GM19467 (cell line): ENCODE results near the gene VPS35.

Source experiments
- ATAC-seq: cut with Tn5 transposase; IDR thresholded peaks from one replicate; pipeline ENCODE4 v1.9.1; 2021; ENCODE audit warnings: mild to moderate bottlenecking, moderate library complexity; ENCODE audit not compliant: unreplicated experiment

VPS35 gene

GRCh38 chr16:46688654-46689364 lies at the start of gene VPS35:
VPS35 (minus strand) TSS chr16:46689178; CDS start chr16:46689133, 45 bp downstream.
- peak; percentile 79 for ATAC-seq

GRCh38 chr16:46737621-46738214 lies 48.7 kb upstream of the VPS35 start:
- no peak for ATAC-seq

GRCh38 chr16:46736695-46737094 lies 47.7 kb upstream of the VPS35 start:
- ATAC-seq, result no peak

GRCh38 chr16:46733319-46733830 lies 44.4 kb upstream of the VPS35 start:
- no peak for ATAC-seq

GRCh38 chr16:46732561-46732960 lies 43.6 kb upstream of the VPS35 start:
- no peak for ATAC-seq

- no peak for ATAC-seq
These were observed 42.9 kb upstream of the VPS35 start for GRCh38 chr16:46731691-46732555.

GRCh38 chr16:46730801-46731690 lies 42.1 kb upstream of the VPS35 start:
- no peak for ATAC-seq

GRCh38 chr16:46730126-46730525 lies 41.1 kb upstream of the VPS35 start:
- ATAC-seq, result no peak

- ATAC-seq, result no peak
These were observed 40.5 kb upstream of the VPS35 start for GRCh38 chr16:46729326-46729995.

- ATAC-seq, result no peak
These were observed 39.8 kb upstream of the VPS35 start for GRCh38 chr16:46728806-46729205.

GRCh38 chr16:46727630-46728029 lies 38.7 kb upstream of the VPS35 start:
- ATAC-seq, result no peak

GRCh38 chr16:46727184-46727583 lies 38.2 kb upstream of the VPS35 start:
- ATAC-seq, result no peak

- no peak for ATAC-seq
These were observed 32.9 kb upstream of the VPS35 start for GRCh38 chr16:46721885-46722284.

GRCh38 chr16:46720619-46721018 lies 31.6 kb upstream of the VPS35 start:
- ATAC-seq, result no peak

- no peak for ATAC-seq
These were observed 30.6 kb upstream of the VPS35 start for GRCh38 chr16:46719528-46719927.

- ATAC-seq, result no peak
These were observed 29.2 kb upstream of the VPS35 start for GRCh38 chr16:46718214-46718613.

GRCh38 chr16:46717692-46718091 lies 28.7 kb upstream of the VPS35 start:
- ATAC-seq, result no peak

GRCh38 chr16:46715769-46716305 lies 26.9 kb upstream of the VPS35 start:
- no peak for ATAC-seq

- no peak for ATAC-seq
These were observed 26.0 kb upstream of the VPS35 start for GRCh38 chr16:46714797-46715591.
